GM10266 (cell line): ENCODE data around the gene PFDN5.
"Not testable (repeated sequence)": the region's sequence is repeated elsewhere in the genome, so short reads cannot be mapped to it uniquely, and the experiment has no call there.

Experiments
- DNase-seq: peaks from one replicate; pipeline ENCODE4 v3.0.0; 2012; ENCODE audit errors: extremely low spot score
- TF ChIP-seq, protein P1 (sequence below): IDR thresholded peaks from 2 replicates; pipeline ENCODE4 v1.5.1; 2012; ENCODE audit warnings: mild to moderate bottlenecking, low read depth; ENCODE audit not compliant: control insufficient read depth, insufficient read depth; ENCODE audit errors: missing control alignments

The PFDN5 gene

DNA sequence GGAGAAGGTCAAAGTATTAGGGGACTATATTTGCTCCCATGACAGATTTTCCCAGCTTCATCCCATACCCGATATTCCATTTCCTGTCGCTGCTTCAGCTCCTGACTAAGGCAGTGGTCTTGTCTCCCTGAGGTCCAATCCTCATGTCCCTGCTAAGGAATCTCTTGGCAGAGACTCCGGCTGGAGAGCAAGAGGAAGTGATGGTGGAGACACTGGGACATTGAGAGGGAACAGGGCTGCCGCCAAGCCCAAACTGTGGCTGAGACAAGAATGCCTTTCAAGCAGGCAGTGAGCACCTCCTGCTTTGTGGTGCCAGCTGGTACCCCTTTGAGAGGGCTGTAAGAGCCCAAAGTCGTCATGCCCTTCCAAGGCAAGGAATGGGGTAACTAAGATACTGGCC is 35.3 kb downstream of the PFDN5 start:
- DNase-seq, result no peak
- TF ChIP-seq, protein P1, sequence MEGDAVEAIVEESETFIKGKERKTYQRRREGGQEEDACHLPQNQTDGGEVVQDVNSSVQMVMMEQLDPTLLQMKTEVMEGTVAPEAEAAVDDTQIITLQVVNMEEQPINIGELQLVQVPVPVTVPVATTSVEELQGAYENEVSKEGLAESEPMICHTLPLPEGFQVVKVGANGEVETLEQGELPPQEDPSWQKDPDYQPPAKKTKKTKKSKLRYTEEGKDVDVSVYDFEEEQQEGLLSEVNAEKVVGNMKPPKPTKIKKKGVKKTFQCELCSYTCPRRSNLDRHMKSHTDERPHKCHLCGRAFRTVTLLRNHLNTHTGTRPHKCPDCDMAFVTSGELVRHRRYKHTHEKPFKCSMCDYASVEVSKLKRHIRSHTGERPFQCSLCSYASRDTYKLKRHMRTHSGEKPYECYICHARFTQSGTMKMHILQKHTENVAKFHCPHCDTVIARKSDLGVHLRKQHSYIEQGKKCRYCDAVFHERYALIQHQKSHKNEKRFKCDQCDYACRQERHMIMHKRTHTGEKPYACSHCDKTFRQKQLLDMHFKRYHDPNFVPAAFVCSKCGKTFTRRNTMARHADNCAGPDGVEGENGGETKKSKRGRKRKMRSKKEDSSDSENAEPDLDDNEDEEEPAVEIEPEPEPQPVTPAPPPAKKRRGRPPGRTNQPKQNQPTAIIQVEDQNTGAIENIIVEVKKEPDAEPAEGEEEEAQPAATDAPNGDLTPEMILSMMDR, result no peak

DNA sequence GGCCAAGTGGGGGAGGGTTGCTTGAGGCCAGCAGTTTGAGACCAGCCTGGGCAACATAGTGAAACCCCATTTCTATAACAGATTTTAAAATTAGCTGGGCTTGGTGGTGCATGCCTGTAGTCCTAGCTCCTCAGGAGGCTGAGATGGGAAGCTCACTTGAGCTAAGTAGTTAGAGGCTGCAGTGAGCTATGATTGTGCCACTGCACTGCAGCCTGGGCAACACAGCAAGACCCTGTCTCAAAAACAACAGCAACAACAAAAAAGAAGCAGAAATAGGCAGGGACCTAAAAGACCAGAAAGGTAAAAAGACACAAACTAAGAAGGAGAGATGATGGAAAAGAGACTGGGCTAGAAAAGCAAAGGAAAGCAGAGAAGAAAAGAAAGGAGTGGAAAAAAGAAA is 37.0 kb downstream of the PFDN5 start:
- DNase-seq, result not testable (repeated sequence)

DNA sequence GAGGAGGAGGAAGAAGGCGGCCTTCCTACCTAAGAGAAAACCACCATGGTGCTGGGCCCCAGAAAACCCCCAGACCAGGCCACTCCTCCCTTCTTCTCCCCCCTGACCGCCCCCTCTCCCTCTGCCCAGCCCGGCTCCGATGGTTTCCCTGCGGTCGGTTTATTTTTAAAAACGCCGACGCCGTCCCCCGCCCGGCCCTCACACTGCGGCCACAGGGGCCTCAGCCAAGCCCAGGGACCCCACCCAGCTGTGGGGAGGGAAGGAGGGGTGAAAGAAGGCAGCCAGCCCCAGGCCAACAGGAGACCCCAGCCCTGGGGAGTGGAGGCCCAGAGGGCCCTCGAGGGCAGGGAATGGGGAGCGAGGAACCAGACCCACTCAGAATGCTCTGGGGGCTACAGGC is 37.4 kb downstream of the PFDN5 start:
- DNase-seq, result no peak
- TF ChIP-seq, protein P1, result no peak

DNA sequence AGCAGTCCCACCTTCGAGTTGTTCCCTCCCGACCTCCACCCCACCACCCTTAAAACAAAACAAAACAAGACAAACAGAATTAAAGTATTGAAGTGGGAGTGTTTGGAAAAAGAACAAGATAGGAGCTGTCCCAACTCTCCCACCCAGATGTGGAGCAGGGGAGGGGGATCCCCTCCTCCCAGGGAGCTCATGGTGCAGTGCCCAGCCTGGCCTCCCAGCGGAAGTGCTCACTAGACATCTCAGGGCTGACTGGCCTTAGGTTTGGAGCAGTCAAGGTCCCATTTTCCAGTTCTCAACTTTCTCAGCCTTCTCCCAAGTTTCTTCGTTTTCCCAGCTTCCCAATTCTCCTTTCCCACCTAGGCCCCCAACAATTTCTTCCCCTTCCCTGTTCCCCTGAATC is 37.9 kb downstream of the PFDN5 start:
- no peak for DNase-seq
- TF ChIP-seq, protein P1, result no peak

DNA sequence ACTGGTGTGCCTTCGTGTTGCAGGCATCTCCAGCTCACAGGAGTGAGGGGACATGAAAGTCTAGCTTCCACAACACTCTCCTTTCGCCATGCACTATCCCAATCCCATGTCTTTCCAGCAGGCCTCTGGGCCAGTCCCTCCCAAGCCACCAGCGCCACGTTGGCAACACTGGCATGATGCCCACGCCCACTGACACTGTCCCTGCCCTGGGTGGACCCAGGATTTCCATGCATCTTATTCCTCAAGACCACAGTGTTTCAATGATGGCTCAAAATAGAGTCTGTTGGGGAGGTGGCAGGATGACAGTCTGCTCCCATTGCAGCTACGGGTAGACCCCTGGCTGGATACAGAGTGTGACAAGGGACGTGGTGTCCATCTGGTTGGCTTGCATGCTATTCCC is 38.5 kb downstream of the PFDN5 start:
- no peak for DNase-seq
- TF ChIP-seq, protein P1, result no peak

DNA sequence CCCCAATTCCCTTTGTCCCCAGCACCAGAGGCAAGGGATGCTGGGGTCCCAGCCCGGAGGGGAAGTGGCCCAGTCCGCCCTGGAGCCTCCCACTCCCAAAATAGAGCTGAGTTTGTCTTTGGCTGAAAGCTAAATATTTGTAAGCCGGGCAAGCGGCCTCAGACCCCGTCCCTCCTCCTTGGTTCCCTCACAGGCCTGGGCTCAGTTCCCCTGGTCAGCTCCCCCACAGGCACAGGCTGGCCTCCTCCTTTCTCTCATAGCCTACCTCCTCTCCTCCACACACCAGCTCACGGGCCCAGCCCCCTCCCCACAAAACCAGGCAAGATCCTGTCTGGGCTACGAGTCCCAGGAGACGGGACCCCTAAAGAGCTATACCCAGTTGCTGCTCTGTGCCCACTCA is 39.5 kb downstream of the PFDN5 start:
- DNase-seq, result no peak
- TF ChIP-seq, protein P1, result no peak

DNA sequence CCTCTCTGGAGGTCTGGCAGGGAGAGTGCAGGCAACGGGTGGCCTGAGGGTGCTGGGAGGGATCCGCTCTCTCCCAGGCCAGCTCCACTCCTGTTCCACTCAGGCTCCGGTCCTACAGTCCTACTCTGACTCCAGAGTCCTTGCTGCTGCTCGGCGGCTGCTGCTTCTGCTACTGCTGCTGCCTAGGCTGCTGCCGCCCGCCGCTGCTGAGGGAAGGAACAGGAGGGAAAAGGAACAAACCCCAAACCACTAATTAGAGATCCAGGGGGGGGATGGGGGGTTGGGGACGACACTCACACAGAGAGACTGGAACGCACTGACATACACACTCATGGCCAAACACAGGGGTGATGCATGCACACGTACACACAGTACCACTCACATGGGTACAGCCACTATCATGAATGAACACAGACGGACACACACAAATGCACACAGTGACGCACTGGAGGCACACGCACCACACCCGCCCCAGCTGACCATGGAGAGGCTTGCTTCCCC is 40.9 kb downstream of the PFDN5 start, which contains the start of gene SP7:
SP7 (minus strand) TSS at position 174 of the 501 bp plus-strand sequence. CDS start 708 bp downstream, outside the sequence.
- TF ChIP-seq, protein P1, result no peak
- no peak for DNase-seq

DNA sequence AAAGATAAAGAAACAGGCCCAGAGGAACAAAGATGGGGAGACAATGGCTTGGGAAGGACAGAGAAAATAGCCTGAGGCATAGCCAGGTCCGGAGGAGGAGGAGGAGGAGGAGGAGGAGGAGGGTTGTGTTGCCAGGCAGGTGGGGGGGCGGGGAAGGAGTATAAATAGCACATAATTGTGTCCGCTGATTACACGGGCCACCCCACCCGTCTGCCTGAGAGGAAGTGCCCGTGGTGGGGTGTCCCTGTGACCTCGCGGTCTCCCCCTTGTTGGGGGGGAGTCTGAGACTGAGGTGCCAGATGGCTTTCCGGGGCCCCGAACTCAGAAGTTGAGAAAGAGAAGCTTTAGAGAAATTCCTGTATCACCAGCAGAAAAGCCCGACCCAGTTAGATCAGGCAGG is 42.7 kb downstream of the PFDN5 start:
- TF ChIP-seq, protein P1, result no peak
- no peak for DNase-seq
